ENCODE measurements around the gene RLBP1.

DNA sequence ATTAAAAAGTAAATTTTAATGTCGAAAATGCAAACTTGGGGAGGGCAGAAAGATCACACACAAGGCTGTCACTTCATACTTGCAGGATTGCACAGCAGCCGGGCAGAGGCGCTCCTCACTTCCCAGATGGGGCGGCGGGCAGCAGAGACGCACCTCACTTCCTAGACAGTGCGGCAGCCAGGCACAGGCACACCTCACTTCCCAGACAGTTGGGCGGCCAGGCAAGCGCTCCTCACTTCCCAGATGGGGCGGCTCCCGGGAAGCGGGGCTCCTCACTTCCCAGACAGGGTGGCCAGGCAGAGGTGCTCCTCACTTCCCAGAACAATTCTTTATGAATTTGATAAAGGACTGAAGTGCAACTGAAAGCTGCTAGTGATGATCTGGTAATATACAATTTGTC, 21.2 kb downstream of the RLBP1 start:
- TF ChIP-seq BHLHE40 (IDR thresholded peaks at IDR 0.05; ENCODE audit: borderline replicate concordance in 1 of 2, low read depth in 2 of 2, low read length in 1 of 2): no peak
- TF ChIP-seq EZH2 (IDR thresholded peaks at IDR 0.05; ENCODE audit: borderline replicate concordance, control insufficient read depth, low read depth, low read length): no peak
- TF ChIP-seq, protein P1, sequence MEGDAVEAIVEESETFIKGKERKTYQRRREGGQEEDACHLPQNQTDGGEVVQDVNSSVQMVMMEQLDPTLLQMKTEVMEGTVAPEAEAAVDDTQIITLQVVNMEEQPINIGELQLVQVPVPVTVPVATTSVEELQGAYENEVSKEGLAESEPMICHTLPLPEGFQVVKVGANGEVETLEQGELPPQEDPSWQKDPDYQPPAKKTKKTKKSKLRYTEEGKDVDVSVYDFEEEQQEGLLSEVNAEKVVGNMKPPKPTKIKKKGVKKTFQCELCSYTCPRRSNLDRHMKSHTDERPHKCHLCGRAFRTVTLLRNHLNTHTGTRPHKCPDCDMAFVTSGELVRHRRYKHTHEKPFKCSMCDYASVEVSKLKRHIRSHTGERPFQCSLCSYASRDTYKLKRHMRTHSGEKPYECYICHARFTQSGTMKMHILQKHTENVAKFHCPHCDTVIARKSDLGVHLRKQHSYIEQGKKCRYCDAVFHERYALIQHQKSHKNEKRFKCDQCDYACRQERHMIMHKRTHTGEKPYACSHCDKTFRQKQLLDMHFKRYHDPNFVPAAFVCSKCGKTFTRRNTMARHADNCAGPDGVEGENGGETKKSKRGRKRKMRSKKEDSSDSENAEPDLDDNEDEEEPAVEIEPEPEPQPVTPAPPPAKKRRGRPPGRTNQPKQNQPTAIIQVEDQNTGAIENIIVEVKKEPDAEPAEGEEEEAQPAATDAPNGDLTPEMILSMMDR (IDR thresholded peaks at IDR 0.05 in 2 of 3, conservative IDR thresholded peaks at IDR 0.05 in 1 of 3; ENCODE audit: control insufficient read depth in 2 of 3, extremely low read depth in 1 of 3, insufficient read depth in 1 of 3, low read depth in 3 of 3, low read length in 3 of 3): no peak
- no peak for TF ChIP-seq POLR2A (IDR thresholded peaks at IDR 0.05; ENCODE audit: low read depth, low read length)
- TF ChIP-seq, protein P2, sequence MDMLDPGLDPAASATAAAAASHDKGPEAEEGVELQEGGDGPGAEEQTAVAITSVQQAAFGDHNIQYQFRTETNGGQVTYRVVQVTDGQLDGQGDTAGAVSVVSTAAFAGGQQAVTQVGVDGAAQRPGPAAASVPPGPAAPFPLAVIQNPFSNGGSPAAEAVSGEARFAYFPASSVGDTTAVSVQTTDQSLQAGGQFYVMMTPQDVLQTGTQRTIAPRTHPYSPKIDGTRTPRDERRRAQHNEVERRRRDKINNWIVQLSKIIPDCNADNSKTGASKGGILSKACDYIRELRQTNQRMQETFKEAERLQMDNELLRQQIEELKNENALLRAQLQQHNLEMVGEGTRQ (IDR thresholded peaks at IDR 0.05; ENCODE audit: borderline replicate concordance, low read depth, low read length): no peak
- TF ChIP-seq RAD51 (IDR thresholded peaks at IDR 0.05): no peak
- TF ChIP-seq SP1 (IDR thresholded peaks at IDR 0.05; ENCODE audit: low read depth, low read length): no peak
- no peak for TF ChIP-seq MTA3 (IDR thresholded peaks at IDR 0.05; ENCODE audit: borderline replicate concordance, low read length)
